HG03521 (cell line): Measurements from ENCODE around the gene C5orf63.
"Not testable (repeated sequence)": the region's sequence is repeated elsewhere in the genome, so short reads cannot be mapped to it uniquely, and the experiment has no call there.

Experiments
- ATAC-seq: cut with Tn5 transposase; IDR thresholded peaks from one replicate; pipeline ENCODE4 v1.9.1; 2021; ENCODE audit warnings: mild to moderate bottlenecking, moderate library complexity; ENCODE audit not compliant: unreplicated experiment

The C5orf63 gene

DNA sequence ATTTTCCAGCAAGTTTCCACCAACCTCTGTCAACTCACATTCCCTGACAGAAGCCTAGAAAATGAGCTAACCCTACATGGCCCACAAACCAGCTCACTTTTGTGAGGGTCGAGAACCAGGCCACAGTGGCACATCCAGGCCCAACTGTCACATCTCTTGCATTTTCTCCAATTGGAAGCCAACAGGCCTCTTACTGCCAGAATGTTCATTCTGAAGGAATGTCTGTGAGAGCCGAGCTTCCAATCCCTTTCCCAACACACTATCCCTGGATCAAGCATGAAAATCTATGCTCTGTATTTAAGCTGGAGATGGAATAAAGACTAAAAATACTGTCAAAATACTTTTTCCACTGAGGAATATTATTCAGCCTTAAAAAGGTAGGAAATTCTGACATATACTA is 62.9 kb downstream of the C5orf63 start:
- no peak for ATAC-seq

GRCh38 chr5:127009784-127010183 is 63.5 kb downstream of the C5orf63 start:
- ATAC-seq: no peak

- no peak for ATAC-seq
These were observed 64.9 kb downstream of the C5orf63 start for GRCh38 chr5:127008300-127008975.

- no peak for ATAC-seq
These were observed 65.8 kb downstream of the C5orf63 start for GRCh38 chr5:127007522-127007921.

- ATAC-seq: no peak
These were observed 66.6 kb downstream of the C5orf63 start for GRCh38 chr5:127006744-127007143.

- ATAC-seq: not testable (repeated sequence)
These were observed 68.0 kb downstream of the C5orf63 start for GRCh38 chr5:127005282-127005681.

GRCh38 chr5:127004721-127005120 is 68.6 kb downstream of the C5orf63 start:
- no peak for ATAC-seq

DNA sequence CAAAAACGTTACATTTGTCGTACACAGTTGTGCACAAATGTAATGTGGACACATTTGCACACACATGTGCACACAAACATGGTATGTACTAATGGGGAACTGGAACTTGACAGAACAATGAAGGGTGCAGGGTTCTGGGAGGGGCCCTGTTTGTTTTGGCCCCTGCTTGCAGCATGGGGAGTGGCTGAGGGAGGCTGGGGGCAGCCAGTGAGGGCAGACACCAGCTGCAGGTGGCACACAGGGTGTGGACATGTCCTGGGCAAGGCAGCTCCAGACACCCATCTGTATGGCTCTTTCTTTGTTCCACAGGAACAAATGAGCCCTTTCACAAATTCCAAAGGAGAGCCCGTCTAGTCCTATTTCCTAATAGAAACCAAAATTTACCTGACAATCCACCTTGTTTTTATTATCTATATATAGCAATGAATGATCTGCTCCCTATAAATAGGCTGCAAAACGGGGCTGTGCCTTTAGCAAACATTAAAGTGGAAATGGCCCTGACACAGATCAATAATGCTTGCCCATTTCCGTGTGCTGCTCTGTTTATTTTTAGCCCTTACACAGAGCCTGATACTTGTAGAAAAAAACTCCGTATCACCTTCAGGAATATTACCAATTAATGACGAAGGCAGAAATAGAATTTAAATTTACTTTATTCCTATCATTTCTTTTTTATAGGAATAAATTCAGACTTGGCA is 69.4 kb downstream of the C5orf63 start:
- ATAC-seq: no peak

DNA sequence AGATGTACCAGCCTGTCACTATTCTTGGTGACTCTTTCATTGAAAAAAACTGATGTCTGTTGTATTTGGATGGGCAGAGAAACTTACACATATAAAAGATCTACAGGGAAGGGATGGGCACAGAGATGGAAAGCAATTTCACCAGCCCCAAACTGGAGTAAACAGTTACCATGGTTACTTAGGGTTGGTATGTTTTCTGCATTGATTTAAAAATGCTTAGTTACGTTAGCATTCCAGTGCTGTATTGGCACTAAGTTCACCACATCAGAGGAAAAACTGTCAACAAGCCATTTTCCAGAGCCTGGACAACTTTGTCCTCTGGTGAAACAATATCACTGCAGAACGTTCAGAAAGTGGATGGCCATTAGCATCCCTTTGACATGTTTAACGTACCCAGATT is 70.9 kb downstream of the C5orf63 start:
- ATAC-seq: no peak

GRCh38 chr5:127001621-127002296 is 71.5 kb downstream of the C5orf63 start:
- ATAC-seq: no peak
